Fibroblast of skin of left biceps (primary cell): ENCODE results near the gene SGMS1.
"Not testable (repeated sequence)": the region's sequence is repeated elsewhere in the genome, so short reads cannot be mapped to it uniquely, and the experiment has no call there.

Source experiments
- DNase-seq, 2 experiments: peaks; one replicate each; pipeline ENCODE4 v3.0.0-alpha.2; 2013; ENCODE audit warnings: low read depth in 2 of 2

The SGMS1 gene

GRCh38 chr10:50470798-50471582 lies 152.8 kb downstream of the SGMS1 start:
- DNase-seq = peak in 1 of 2 experiments; percentile 4

- DNase-seq = no peak
These were observed 153.4 kb downstream of the SGMS1 start for GRCh38 chr10:50470345-50470744.

- no peak for DNase-seq
These were observed 154.0 kb downstream of the SGMS1 start for GRCh38 chr10:50469778-50470193.

- DNase-seq = peak; percentile 17 to 21
These were observed 154.5 kb downstream of the SGMS1 start for GRCh38 chr10:50469288-50469687.

- no peak for DNase-seq
These were observed 156.5 kb downstream of the SGMS1 start for GRCh38 chr10:50467209-50467608.

GRCh38 chr10:50464004-50464409 lies 159.7 kb downstream of the SGMS1 start:
- DNase-seq = no peak

GRCh38 chr10:50461834-50462233 lies 161.9 kb downstream of the SGMS1 start:
- no peak for DNase-seq

- no peak for DNase-seq
These were observed 162.6 kb downstream of the SGMS1 start for GRCh38 chr10:50461123-50461522.

- no peak for DNase-seq
These were observed 167.0 kb downstream of the SGMS1 start for GRCh38 chr10:50456719-50457118.

GRCh38 chr10:50453940-50454339 lies 169.8 kb downstream of the SGMS1 start:
- no peak for DNase-seq

GRCh38 chr10:50452603-50453002 lies 171.2 kb downstream of the SGMS1 start:
- no peak for DNase-seq

GRCh38 chr10:50447691-50448090 lies 176.1 kb downstream of the SGMS1 start:
- DNase-seq = no peak

GRCh38 chr10:50445777-50446176 lies 178.0 kb downstream of the SGMS1 start:
- not testable (repeated sequence) for DNase-seq

- no peak for DNase-seq
These were observed 183.3 kb downstream of the SGMS1 start for GRCh38 chr10:50440489-50440888.

GRCh38 chr10:50439806-50440205 lies 183.9 kb downstream of the SGMS1 start:
- DNase-seq = no peak

GRCh38 chr10:50439187-50439586 lies 184.6 kb downstream of the SGMS1 start:
- no peak for DNase-seq

- DNase-seq = no peak
These were observed 185.5 kb downstream of the SGMS1 start for GRCh38 chr10:50438049-50438936.

- DNase-seq = no peak
These were observed 186.5 kb downstream of the SGMS1 start for GRCh38 chr10:50437248-50437647.

- DNase-seq = no peak
These were observed 187.0 kb downstream of the SGMS1 start for GRCh38 chr10:50436805-50437204.

GRCh38 chr10:50432211-50433009 lies 191.3 kb downstream of the SGMS1 start:
- no peak for DNase-seq

GRCh38 chr10:50431791-50432190 lies 192.0 kb downstream of the SGMS1 start:
- peak; percentile 17 to 21 for DNase-seq

- no peak for DNase-seq
These were observed 192.6 kb downstream of the SGMS1 start for GRCh38 chr10:50431133-50431532.
